GM18868 (cell line): ENCODE measurements around the gene AAK1.

ENCODE experiments used
- ATAC-seq: cut with Tn5 transposase; IDR thresholded peaks from one replicate; pipeline ENCODE4 v1.9.1; 2021; ENCODE audit warnings: mild to moderate bottlenecking, moderate library complexity; ENCODE audit not compliant: unreplicated experiment

The AAK1 gene

GRCh38 chr2:69547984-69548715 lies 95.4 kb downstream of the AAK1 start:
- ATAC-seq: no peak

- ATAC-seq: no peak
Observed at GRCh38 chr2:69546646-69547045, 96.9 kb downstream of the AAK1 start.

GRCh38 chr2:69545477-69545932 lies 98.0 kb downstream of the AAK1 start:
- no peak for ATAC-seq

DNA sequence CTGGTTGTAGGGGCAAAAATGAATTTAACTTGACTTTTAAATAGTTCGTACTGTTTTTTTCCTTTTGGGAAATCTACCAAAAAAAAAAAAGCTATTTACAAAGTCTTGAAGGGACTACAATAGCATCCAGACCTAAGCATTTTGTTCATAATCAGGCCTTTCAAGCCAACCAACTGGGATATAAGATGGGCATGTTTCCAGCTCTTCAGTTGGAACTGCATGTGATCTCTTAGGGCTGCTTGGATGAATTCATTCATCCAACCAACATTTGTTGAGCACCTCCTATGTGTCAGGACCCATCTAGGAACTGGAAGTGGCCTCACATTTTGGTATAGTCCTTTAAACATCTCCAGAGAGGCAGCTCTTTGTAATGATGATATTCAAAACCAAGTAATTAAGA lies 98.6 kb downstream of the AAK1 start:
- ATAC-seq: no peak

DNA sequence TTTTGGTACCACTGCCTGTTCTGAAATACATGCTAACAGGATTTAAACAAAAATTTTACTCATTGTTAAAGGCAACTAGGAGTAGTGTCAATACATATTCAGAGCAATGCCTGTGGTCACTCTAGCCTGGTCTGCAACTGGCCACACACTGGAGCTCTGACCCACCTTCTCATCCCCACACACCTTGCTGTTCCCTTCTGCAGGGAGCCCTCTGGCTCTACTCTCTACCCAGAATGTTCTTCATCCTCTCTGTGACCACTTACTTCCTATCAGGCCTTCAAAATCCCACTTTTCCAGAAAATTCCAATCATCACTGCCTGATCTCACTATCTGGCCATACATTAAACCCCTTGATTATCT lies 104.0 kb downstream of the AAK1 start:
- ATAC-seq: no peak

- ATAC-seq: no peak
Observed at GRCh38 chr2:69538872-69539548, 104.5 kb downstream of the AAK1 start.

DNA sequence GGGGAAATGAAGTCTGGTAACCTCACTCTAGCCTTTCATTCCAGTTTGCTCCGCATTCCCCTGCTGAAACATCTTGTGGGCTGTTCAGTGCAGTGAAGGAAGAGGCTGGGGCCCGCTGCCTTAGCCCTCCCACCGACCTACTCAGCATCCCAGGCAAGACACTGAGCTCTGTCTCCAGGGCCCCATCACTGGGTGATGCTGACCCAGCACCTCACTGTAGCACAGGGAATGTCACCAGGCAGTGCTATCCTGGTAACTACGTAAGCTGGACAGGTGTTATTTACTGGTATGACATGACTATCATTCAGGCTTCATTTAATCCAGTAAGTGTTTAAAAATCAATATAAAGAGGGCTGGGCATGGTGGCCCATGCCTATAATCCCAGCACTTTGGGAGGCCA lies 105.3 kb downstream of the AAK1 start:
- no peak for ATAC-seq

DNA sequence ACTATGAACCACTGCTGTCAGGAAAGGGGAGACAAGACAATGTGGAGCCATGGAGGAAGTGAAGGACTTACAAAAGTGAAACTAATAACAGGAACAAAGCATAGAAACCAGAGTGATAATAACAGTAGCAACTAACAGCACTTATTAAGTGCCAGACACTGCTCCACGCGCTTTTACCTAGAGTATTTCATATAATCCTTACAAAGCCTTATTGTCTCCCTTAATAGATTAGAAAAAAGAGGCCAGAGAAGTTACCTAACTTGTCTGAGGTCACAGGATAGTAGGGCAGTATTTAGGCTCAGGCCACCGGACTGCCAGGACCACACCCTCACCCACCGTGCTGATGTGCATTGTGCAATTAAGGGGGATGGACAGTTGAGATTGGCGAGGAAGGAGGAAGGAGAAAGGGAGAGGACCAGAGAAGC lies 107.7 kb downstream of the AAK1 start:
- ATAC-seq: peak; percentile 76

- ATAC-seq: no peak
Observed at GRCh38 chr2:69531186-69531585, 112.4 kb downstream of the AAK1 start.

DNA sequence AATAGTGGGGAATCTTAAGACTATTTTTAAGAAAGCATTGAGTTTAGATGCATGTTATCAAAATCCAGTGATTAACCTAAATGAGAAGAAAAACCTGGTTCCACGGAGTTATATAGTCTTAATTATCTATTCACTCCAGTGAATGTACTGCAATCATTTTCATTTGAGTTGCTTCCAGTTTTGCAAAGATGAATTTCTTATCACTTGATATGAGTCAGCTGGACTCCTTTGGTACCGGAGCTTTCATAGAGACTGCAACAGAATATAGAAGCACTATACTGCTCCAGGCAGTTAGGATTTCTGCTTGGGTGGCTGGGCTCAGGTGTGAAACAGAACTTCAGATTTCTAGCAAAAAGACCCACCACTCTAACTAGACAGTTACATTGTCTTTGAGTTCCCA lies 114.1 kb downstream of the AAK1 start:
- ATAC-seq: no peak

- no peak for ATAC-seq
Observed at GRCh38 chr2:69525261-69525660, 118.3 kb downstream of the AAK1 start.

DNA sequence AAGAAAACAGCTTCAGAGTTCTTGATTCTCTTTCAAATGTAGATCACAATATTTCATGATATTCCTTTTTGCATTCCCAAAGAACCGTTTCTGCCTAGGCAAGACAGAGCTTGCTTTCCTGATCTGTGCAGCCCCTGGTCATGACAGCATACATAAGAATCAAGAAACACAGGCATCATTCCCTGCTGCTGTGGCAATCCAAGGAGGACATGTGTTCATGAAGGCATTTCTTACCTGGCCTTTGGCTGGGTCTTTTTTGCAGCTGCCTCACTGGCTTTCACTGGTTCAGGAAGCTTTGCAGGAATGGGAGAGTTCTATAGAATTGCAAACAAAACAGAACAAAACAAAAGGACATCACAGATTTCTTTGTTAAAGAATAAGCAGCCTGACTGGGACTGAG lies 118.7 kb downstream of the AAK1 start:
- ATAC-seq: no peak

DNA sequence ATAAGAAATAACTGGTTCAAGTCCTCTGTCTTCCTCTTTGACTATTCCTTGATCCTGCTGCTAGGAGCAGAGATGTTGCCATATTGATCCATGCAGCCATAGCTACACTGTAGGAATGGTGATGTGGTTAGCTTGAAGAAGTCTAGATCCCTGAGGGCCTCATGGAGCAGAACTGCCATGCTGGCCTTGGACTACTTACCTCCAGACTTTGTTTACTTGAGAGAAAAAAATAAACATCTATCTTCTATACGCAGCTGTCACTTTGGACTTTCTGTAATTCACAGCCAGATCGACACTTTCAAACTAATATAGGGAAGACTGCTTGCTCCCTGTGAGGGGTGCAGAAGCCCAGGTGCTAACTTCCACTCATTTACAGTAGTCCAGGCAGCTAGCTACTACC lies 121.8 kb downstream of the AAK1 start:
- ATAC-seq: no peak

GRCh38 chr2:69518841-69519240 lies 124.7 kb downstream of the AAK1 start:
- no peak for ATAC-seq

- no peak for ATAC-seq
Observed at GRCh38 chr2:69517410-69517809, 126.1 kb downstream of the AAK1 start.

- ATAC-seq: no peak
Observed at GRCh38 chr2:69514819-69515218, 128.7 kb downstream of the AAK1 start.

DNA sequence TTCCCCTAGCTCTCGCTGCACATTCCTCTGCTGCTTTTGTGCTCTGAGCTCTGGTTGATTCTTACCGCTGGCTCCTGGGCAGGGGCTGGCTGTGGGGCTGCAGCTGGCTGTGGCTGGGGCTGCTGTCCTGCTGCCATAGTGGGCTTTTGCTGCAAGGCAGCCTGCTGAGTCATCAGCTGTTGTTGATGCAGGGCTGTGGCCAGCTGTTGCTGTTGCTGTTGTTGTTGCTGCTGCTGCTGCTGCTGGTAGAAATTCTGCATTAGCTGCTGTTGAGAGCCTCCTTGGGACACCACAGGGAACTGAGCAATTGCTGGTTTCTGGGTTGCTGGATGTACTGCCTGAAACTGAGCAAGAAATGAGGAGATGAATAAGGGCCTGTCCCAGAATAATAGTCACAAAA lies 129.1 kb downstream of the AAK1 start:
- ATAC-seq: no peak

DNA sequence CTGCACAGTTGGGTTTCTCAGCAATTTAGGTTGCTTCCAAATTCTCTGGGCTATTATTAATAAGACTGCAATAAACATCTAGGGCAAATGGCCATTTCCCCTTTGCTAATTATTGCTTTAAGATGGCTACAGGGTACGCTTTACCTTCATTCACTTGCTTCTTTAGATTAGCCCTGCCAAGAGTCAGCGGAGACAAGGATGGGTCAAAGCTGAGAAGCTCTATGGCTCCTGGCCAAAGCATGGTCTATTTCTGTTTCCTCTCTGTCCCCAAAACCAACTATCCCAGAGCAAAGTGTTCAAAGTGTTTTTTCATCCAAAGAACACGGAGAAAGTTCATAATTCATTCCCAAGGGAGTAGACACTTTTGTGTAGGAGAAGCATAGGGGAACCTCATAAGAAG lies 131.1 kb downstream of the AAK1 start:
- no peak for ATAC-seq

DNA sequence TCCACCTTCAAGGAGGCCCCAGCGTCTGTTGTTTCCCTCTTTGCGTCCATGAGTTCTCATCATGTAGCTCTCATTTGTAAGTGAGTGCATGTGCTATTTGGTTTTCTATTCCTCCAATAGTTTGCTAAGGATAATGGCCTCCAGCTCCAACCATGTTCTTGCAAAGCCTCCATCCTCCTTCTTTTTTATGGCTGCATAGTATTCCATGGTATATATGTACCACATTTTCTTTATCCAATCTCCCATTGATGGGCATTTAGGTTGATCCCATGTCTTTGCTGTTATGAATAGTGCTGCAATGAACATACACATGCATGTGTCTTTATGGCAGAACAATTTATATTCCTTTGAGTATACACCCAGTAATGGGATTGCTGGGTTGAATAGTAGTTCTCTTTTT lies 133.3 kb downstream of the AAK1 start:
- no peak for ATAC-seq

GRCh38 chr2:69509750-69510140 lies 133.8 kb downstream of the AAK1 start:
- ATAC-seq: no peak

GRCh38 chr2:69509011-69509749 lies 134.4 kb downstream of the AAK1 start:
- ATAC-seq: no peak

GRCh38 chr2:69505710-69506109 lies 137.8 kb downstream of the AAK1 start:
- ATAC-seq: no peak
